Gastroesophageal sphincter (tissue), 4 donors: ENCODE results near the gene CNTN6. TPM values are rescaled to one million over a fixed set of nuclear protein-coding genes. Genes with fewer than 3 reads are reported as not detected.

ENCODE experiments used
- ATAC-seq: fragments of 150-250 bp; one replicate; pipeline ENCODE4 v1.9.1; 2016; ENCODE audit warnings: mild to moderate bottlenecking, moderate library complexity
- H3K27ac ChIP-seq, 4 donors: fragments of 200-600 bp; sonication (generic) in 3 of 4; 1 replicate in 3 of 4; 2 replicates in 1 of 4; pipeline ENCODE4 v1.5.1; 2016 to 2019
- H3K27me3 ChIP-seq: fragments of 200-600 bp; sonication (generic); one replicate; pipeline ENCODE4 v1.5.1; 2019
- H3K36me3 ChIP-seq, 2 donors: fragments of 200-600 bp; sonication (generic); one replicate each; pipeline ENCODE4 v1.5.1; 2019; ENCODE audit warnings: control low read depth in 1 of 2
- H3K4me1 ChIP-seq, 3 donors: fragments of 200-600 bp; sonication (generic); 1 replicate in 2 of 3; 2 replicates in 1 of 3; pipeline ENCODE4 v1.5.1; 2016 to 2019; ENCODE audit warnings: control low read depth in 2 of 3
- H3K4me3 ChIP-seq, 2 donors: fragments of 200-600 bp; sonication (generic); one replicate each; pipeline ENCODE4 v1.5.1; 2019; ENCODE audit warnings: mild to moderate bottlenecking in 1 of 2, moderate library complexity in 1 of 2
- H3K9me3 ChIP-seq, 3 donors: fragments of 200-600 bp; sonication (generic); one replicate each; pipeline ENCODE4 v1.5.1; 2017 to 2019; ENCODE audit warnings: control low read depth in 2 of 3
- CTCF ChIP-seq, 4 experiments: fragments of 200-600 bp in 2 of 4; fragments of 450-650 bp in 2 of 4; sonication (generic) in 1 of 4; IDR thresholded peaks; one replicate each; pipeline ENCODE4 v1.5.1; 2017 to 2019; ENCODE audit warnings: antibody characterized with exemption in 4 of 4, mild to moderate bottlenecking in 2 of 4, moderate library complexity in 2 of 4
- EP300 ChIP-seq: sonication (generic); formaldehyde crosslinking; IDR thresholded peaks from one replicate; pipeline ENCODE4 v1.6.1; 2017; ENCODE audit warnings: antibody characterized with exemption, mild to moderate bottlenecking
- POLR2A ChIP-seq, 2 donors: fragments of 450-650 bp; IDR thresholded peaks; one replicate each; pipeline ENCODE4 v1.6.1; 2017; ENCODE audit warnings: antibody characterized with exemption in 2 of 2, mild to moderate bottlenecking in 2 of 2, moderate library complexity in 1 of 2
- POLR2AphosphoS5 ChIP-seq: sonication (generic); formaldehyde crosslinking; IDR thresholded peaks from one replicate; pipeline ENCODE4 v1.6.1; 2017; ENCODE audit warnings: antibody characterized with exemption
- WGBS, 2 donors: methylation state at CpG; one replicate each; pipeline ENCODE4 v1.1.5; 2018; ENCODE audit warnings: low coverage in 1 of 2; 5-methylcytosine and 5-hydroxymethylcytosine counted together
- total RNA-seq, 4 donors: library from RNA; depleted of rRNA; stranded (reverse); fragments of >200 nt; gene quantifications; one replicate each; pipeline ENCODE4 v1.1.0, GENCODE V29; 2016

Gene CNTN6
- total RNA-seq, 4 donors from 2014 or later: 0.16 to 0.54 TPM; not detected in 2

- no peaks in the 10 kb centered on the region for H3K27me3 ChIP-seq
Observed at GRCh38 chr3:1439395-1439794, 346.6 kb downstream of the CNTN6 start.

GRCh38 chr3:1442271-1442670 lies 349.4 kb downstream of the CNTN6 start:
- H3K27me3 ChIP-seq: no peaks in the 10 kb centered on the region
- TF ChIP-seq POLR2A (IDR thresholded peaks at IDR 0.05) (no peak), CTCF (IDR thresholded peaks at IDR 0.05) (no peak), EP300 (no peak), POLR2AphosphoS5 (no peak)
- no peak overlapping the region for H3K27ac ChIP-seq
- WGBS, 2 donors: 72% methylated on average over 3 of the region's 3 CpGs; no CpG with 5 or more reads in 1 of the 2 donors
- H3K4me3 ChIP-seq: no peak overlapping the region
- ATAC-seq: no peak
- H3K9me3 ChIP-seq: no peaks in the 10 kb centered on the region
- no peaks in the 10 kb centered on the region for H3K4me1 ChIP-seq
- H3K36me3 ChIP-seq: no peaks in the 10 kb centered on the region

More at GRCh38 chr3:1439395-1439794, 346.6 kb downstream of the CNTN6 start:
- WGBS, 2 donors: 70% methylated on average over 2 of the region's 2 CpGs; no CpG with 5 or more reads in 1 of the 2 donors
- TF ChIP-seq POLR2AphosphoS5 (no peak), CTCF (IDR thresholded peaks at IDR 0.05) (no peak)
- no peaks in the 10 kb centered on the region for H3K9me3 ChIP-seq
- H3K4me1 ChIP-seq: no peaks in the 10 kb centered on the region
- H3K27ac ChIP-seq: no peak overlapping the region
- H3K36me3 ChIP-seq: no peaks in the 10 kb centered on the region
- ATAC-seq: no peak
- no peak overlapping the region for H3K4me3 ChIP-seq

- ATAC-seq: no peak
- WGBS, 2 donors: 72 to 79% methylated on average over 2 to 3 of the region's 3 CpGs
- Histone ChIP-seq H3K27me3 (no peaks in the 10 kb centered on the region), H3K9me3 (no peaks in the 10 kb centered on the region), H3K27ac (no peak overlapping the region), H3K4me1 (no peaks in the 10 kb centered on the region), H3K36me3 (no peaks in the 10 kb centered on the region), H3K4me3 (no peak overlapping the region)
- TF ChIP-seq EP300 (no peak), CTCF (IDR thresholded peaks at IDR 0.05) (no peak), POLR2A (IDR thresholded peaks at IDR 0.05) (no peak), POLR2AphosphoS5 (no peak)
Observed at GRCh38 chr3:1444195-1444594, 351.4 kb downstream of the CNTN6 start.

DNA sequence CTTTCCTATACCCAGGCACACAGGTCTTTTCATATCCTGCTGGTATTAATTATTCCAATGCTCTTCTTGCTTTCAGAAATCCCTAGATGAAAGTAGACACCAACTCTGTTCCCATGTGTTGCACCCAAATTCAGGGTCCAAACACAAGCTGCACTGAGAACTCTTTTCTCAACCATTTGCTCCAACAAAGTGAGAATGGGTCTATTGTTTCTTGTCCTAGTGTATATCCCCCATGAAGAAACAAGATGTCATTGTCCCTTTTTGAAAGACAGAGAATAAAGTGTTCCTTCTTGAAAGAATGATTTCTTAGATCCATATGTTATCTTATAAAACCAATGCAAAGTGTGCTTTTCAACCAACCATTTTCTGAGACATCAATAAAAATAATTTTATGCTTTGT lies 353.7 kb downstream of the CNTN6 start:
- Histone ChIP-seq H3K9me3 (no peaks in the 10 kb centered on the region), H3K27ac (no peak overlapping the region), H3K4me3 (no peak overlapping the region), H3K4me1 (no peaks in the 10 kb centered on the region), H3K27me3 (no peaks in the 10 kb centered on the region), H3K36me3 (no peaks in the 10 kb centered on the region)
- no peak for TF ChIP-seq POLR2A (IDR thresholded peaks at IDR 0.05)
- TF ChIP-seq CTCF (IDR thresholded peaks at IDR 0.05): no peak
- no peak for TF ChIP-seq EP300
- no peak for TF ChIP-seq POLR2AphosphoS5
- ATAC-seq: no peak

DNA sequence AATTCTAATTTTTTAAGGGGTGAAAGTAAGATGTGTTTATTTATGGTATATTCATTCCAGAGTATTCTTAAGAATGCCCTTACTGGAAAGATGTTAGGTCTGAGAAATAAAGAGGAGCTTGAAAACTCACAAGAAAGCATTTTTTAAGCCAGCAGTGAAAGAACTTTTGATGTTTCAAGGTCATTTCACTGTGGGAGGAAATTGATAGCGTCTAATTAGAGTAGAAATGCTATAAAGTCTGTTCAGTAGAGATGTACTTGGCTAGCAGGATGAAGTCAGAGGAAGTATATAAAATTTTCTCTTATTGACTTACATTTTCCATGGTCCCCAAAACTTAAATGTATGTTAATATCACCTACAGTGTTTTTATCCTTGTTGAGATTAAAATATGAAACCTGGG lies 354.6 kb downstream of the CNTN6 start:
- ATAC-seq: no peak

More for the DNA sequence above, 354.6 kb downstream of the CNTN6 start:
- no peak for TF ChIP-seq POLR2A (IDR thresholded peaks at IDR 0.05)
- TF ChIP-seq POLR2AphosphoS5: no peak
- no peak for TF ChIP-seq CTCF (IDR thresholded peaks at IDR 0.05)
- no peak for TF ChIP-seq EP300
- no peak overlapping the region for H3K27ac ChIP-seq
- no peak overlapping the region for H3K4me3 ChIP-seq
- no peaks in the 10 kb centered on the region for H3K9me3 ChIP-seq
- no peaks in the 10 kb centered on the region for H3K27me3 ChIP-seq
- 39 to 46% methylated on average over 1 of the region's 1 CpG for WGBS, 2 donors
- no peaks in the 10 kb centered on the region for H3K36me3 ChIP-seq
- H3K4me1 ChIP-seq: no peaks in the 10 kb centered on the region
